Central memory CD8-positive, alpha-beta T cell (primary cell): ENCODE data around the gene DSC3.
"Not testable (repeated sequence)": the region's sequence is repeated elsewhere in the genome, so short reads cannot be mapped to it uniquely, and the experiment has no call there.

ENCODE experiments used
- ATAC-seq: fragments of 150-1000 bp; cut with Tn5 transposase; replicated peaks from 2 replicates; pipeline ENCODE4 v1.10.0; 2022; ENCODE audit warnings: mild to moderate bottlenecking, moderate FRiP score, moderate number of reproducible peaks; ENCODE audit not compliant: poor library complexity, severe bottlenecking; ENCODE audit errors: extremely low read depth
- DNase-seq, 2 donors: peaks; one replicate each; pipeline ENCODE4 v3.0.0; 2021; ENCODE audit warnings: low spot score in 2 of 2
- H3K27ac Mint-ChIP-seq: one replicate; pipeline ENCODE4 v1.8.0; 2022; ENCODE audit warnings: low read depth, mild to moderate bottlenecking, moderate library complexity, mixed read lengths
- H3K27me3 Mint-ChIP-seq: one replicate; pipeline ENCODE4 v1.8.0; 2022; ENCODE audit warnings: mixed read lengths
- H3K36me3 Mint-ChIP-seq: one replicate; pipeline ENCODE4 v1.8.0; 2022; ENCODE audit warnings: mild to moderate bottlenecking, moderate library complexity, mixed read lengths; ENCODE audit not compliant: insufficient read depth
- H3K4me1 Mint-ChIP-seq: one replicate; pipeline ENCODE4 v1.8.0; 2022; ENCODE audit warnings: mixed read lengths
- H3K4me3 Mint-ChIP-seq: one replicate; pipeline ENCODE4 v1.8.0; 2022; ENCODE audit warnings: mild to moderate bottlenecking, moderate library complexity, mixed read lengths
- H3K9me3 Mint-ChIP-seq: one replicate; pipeline ENCODE4 v1.8.0; 2022; ENCODE audit warnings: mixed read lengths

The DSC3 gene

GRCh38 chr18:31037686-31038085 lies 4.9 kb downstream of the DSC3 start:
- H3K27me3 Mint-ChIP-seq = peaks cover 18% of the 10 kb centered on the region
- H3K4me1 Mint-ChIP-seq, ATAC-seq, H3K9me3 Mint-ChIP-seq, H3K4me3 Mint-ChIP-seq, H3K36me3 Mint-ChIP-seq, H3K27ac Mint-ChIP-seq, DNase-seq: not testable (repeated sequence)

GRCh38 chr18:31034541-31034940 lies 8.0 kb downstream of the DSC3 start:
- H3K27ac Mint-ChIP-seq = no peak overlapping the region
- peaks cover 4% of the 10 kb centered on the region for H3K9me3 Mint-ChIP-seq

GRCh38 chr18:31030574-31031278 lies 11.8 kb downstream of the DSC3 start:
- Mint-ChIP-seq H3K36me3 (no peaks in the 10 kb centered on the region), H3K27ac (no peak overlapping the region), H3K4me3 (no peak overlapping the region), H3K9me3 (peaks cover 18% of the 10 kb centered on the region), H3K4me1 (no peaks in the 10 kb centered on the region), H3K27me3 (no peaks in the 10 kb centered on the region)
- ATAC-seq (no peak), DNase-seq (no peak)

More at GRCh38 chr18:31034541-31034940, 8.0 kb downstream of the DSC3 start:
- no peak for ATAC-seq
- H3K36me3 Mint-ChIP-seq = no peaks in the 10 kb centered on the region
- no peaks in the 10 kb centered on the region for H3K4me1 Mint-ChIP-seq
- no peak overlapping the region for H3K4me3 Mint-ChIP-seq
- H3K27me3 Mint-ChIP-seq = no peaks in the 10 kb centered on the region
- DNase-seq = no peak

- H3K27me3 Mint-ChIP-seq = no peaks in the 10 kb centered on the region
- DNase-seq (no peak), ATAC-seq (no peak)
- H3K4me1 Mint-ChIP-seq = no peaks in the 10 kb centered on the region
- no peaks in the 10 kb centered on the region for H3K36me3 Mint-ChIP-seq
- H3K4me3 Mint-ChIP-seq = no peak overlapping the region
- H3K27ac Mint-ChIP-seq = no peak overlapping the region
- H3K9me3 Mint-ChIP-seq = peaks cover 14% of the 10 kb centered on the region
These were observed 26.7 kb downstream of the DSC3 start for GRCh38 chr18:31015715-31016434.

GRCh38 chr18:31011455-31011854 lies 31.1 kb downstream of the DSC3 start:
- not testable (repeated sequence) for H3K27me3 Mint-ChIP-seq, DNase-seq, H3K36me3 Mint-ChIP-seq, H3K4me3 Mint-ChIP-seq, H3K27ac Mint-ChIP-seq, ATAC-seq, H3K4me1 Mint-ChIP-seq, H3K9me3 Mint-ChIP-seq

GRCh38 chr18:31010601-31011000 lies 31.9 kb downstream of the DSC3 start:
- H3K27ac Mint-ChIP-seq = no peak overlapping the region
- H3K4me1 Mint-ChIP-seq = no peaks in the 10 kb centered on the region
- no peak overlapping the region for H3K4me3 Mint-ChIP-seq
- H3K27me3 Mint-ChIP-seq = no peaks in the 10 kb centered on the region
- H3K36me3 Mint-ChIP-seq = no peaks in the 10 kb centered on the region
- DNase-seq (no peak), ATAC-seq (no peak)
- H3K9me3 Mint-ChIP-seq = peaks cover 1% of the 10 kb centered on the region

GRCh38 chr18:30999887-31000628 lies 42.5 kb downstream of the DSC3 start:
- Mint-ChIP-seq H3K9me3 (peaks cover 12% of the 10 kb centered on the region), H3K4me1 (no peaks in the 10 kb centered on the region), H3K36me3 (peaks cover 1% of the 10 kb centered on the region), H3K4me3 (no peak overlapping the region), H3K27me3 (no peaks in the 10 kb centered on the region), H3K27ac (no peak overlapping the region)
- no peak for DNase-seq
- no peak for ATAC-seq

GRCh38 chr18:30999186-30999585 lies 43.4 kb downstream of the DSC3 start:
- Mint-ChIP-seq H3K36me3 (peaks cover 1% of the 10 kb centered on the region), H3K27ac (no peak overlapping the region), H3K27me3 (no peaks in the 10 kb centered on the region), H3K4me3 (no peak overlapping the region), H3K9me3 (peaks cover 12% of the 10 kb centered on the region), H3K4me1 (no peaks in the 10 kb centered on the region)
- DNase-seq (no peak), ATAC-seq (no peak)

- Mint-ChIP-seq H3K36me3 (peaks cover 1% of the 10 kb centered on the region), H3K9me3 (peaks cover 6% of the 10 kb centered on the region), H3K27ac (no peak overlapping the region), H3K4me3 (no peak overlapping the region), H3K4me1 (no peaks in the 10 kb centered on the region), H3K27me3 (no peaks in the 10 kb centered on the region)
- DNase-seq (no peak), ATAC-seq (no peak)
These were observed 45.3 kb downstream of the DSC3 start for GRCh38 chr18:30997223-30997622.

- no peak overlapping the region for H3K4me3 Mint-ChIP-seq
- ATAC-seq = no peak
- no peaks in the 10 kb centered on the region for H3K27me3 Mint-ChIP-seq
- no peaks in the 10 kb centered on the region for H3K36me3 Mint-ChIP-seq
- no peak for DNase-seq
- H3K27ac Mint-ChIP-seq = no peak overlapping the region
- no peaks in the 10 kb centered on the region for H3K4me1 Mint-ChIP-seq
- H3K9me3 Mint-ChIP-seq = peaks cover 5% of the 10 kb centered on the region
These were observed 50.3 kb downstream of the DSC3 start for GRCh38 chr18:30992231-30992630.

GRCh38 chr18:30991397-30991796 lies 51.1 kb downstream of the DSC3 start:
- H3K9me3 Mint-ChIP-seq = peaks cover 5% of the 10 kb centered on the region

GRCh38 chr18:30989141-30989540 lies 53.4 kb downstream of the DSC3 start:
- no peaks in the 10 kb centered on the region for H3K36me3 Mint-ChIP-seq
- peaks cover 11% of the 10 kb centered on the region for H3K9me3 Mint-ChIP-seq
- no peaks in the 10 kb centered on the region for H3K4me1 Mint-ChIP-seq
- no peaks in the 10 kb centered on the region for H3K27me3 Mint-ChIP-seq
- ATAC-seq (no peak), DNase-seq (no peak)
- H3K27ac Mint-ChIP-seq = no peak overlapping the region
- no peak overlapping the region for H3K4me3 Mint-ChIP-seq

More at GRCh38 chr18:30991397-30991796, 51.1 kb downstream of the DSC3 start:
- no peaks in the 10 kb centered on the region for H3K36me3 Mint-ChIP-seq
- no peaks in the 10 kb centered on the region for H3K27me3 Mint-ChIP-seq
- no peaks in the 10 kb centered on the region for H3K4me1 Mint-ChIP-seq
- DNase-seq (no peak), ATAC-seq (no peak)
- no peak overlapping the region for H3K27ac Mint-ChIP-seq
- no peak overlapping the region for H3K4me3 Mint-ChIP-seq
